T-helper 2 cell treated with Interferon-gamma antibody and Interleukin-4, amounts not matched to agents 100 ng/mL and 5 ng/mL, for 36 hours (primary cell): Measurements from ENCODE around the gene OAT. TPM values are rescaled to one million over a fixed set of nuclear protein-coding genes. Genes with fewer than 3 reads are reported as not detected.

ENCODE experiments used
- intact Hi-C: fragments of 100-400 bp; cut with micrococcal nuclease; formaldehyde crosslinking; loops from one replicate; pipeline ENCODE4 v1.15.1; 2023
- total RNA-seq: library from RNA; stranded (reverse); gene quantifications from 2 replicates; pipeline ENCODE4 v1.2.3, GENCODE V29; 2022

OAT gene
- total RNA-seq, 1 donor from 2014 or later, result 31.2 TPM

DNA sequence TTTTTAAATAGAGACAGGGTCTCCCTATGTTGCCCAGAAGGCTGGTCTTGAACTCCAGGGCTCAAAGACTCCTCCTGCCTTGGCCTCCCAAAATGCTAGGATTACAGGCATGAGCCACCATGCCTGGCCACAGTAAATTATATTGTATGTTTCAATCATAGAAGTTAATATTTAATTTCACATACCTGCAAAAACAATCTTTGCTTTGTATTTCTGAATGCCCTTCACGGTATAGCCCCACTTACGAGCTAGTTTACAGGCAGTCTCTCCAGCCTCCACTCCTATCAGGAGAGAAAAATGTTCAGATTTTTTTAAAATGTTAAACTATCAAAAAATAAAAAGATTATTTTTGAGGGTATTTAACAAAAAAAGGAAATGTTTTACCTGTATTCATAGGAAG is 10.4 kb downstream of the OAT start:
- intact Hi-C loops, result no loop called here

GRCh38 chr10:124407456-124407855 is 11.3 kb downstream of the OAT start:
- intact Hi-C loops, result no loop called here

- intact Hi-C loops, result loop anchor here (1.0 to 5.0 kb wide), 3 partner anchors 14 to 821 kb away; partner anchors contain the start of gene OAT
Measured at GRCh38 chr10:124403548-124403947, 15.2 kb downstream of the OAT start.

DNA sequence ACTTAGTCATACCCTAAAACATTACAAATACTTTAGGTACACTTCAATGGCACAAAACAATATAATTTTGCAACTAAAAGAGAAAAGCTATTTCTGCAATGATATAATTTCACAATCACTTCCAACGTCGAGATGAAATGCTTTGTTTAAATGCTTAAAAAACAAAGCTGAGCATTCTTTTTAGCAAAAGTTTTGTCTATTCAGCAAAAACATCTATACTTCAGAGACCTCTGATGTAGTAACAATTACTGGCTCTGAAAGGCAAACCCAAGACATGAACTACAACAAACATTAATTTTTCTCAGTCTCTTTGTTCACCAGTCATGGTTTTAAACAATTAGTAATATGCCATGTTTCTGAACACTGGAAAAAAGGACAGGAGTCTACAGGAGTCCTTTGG is 16.4 kb downstream of the OAT start:
- intact Hi-C loops, result loop anchor here (5.0 kb wide), 1 partner anchor 820 kb away; no protein-coding TSS in a partner anchor

DNA sequence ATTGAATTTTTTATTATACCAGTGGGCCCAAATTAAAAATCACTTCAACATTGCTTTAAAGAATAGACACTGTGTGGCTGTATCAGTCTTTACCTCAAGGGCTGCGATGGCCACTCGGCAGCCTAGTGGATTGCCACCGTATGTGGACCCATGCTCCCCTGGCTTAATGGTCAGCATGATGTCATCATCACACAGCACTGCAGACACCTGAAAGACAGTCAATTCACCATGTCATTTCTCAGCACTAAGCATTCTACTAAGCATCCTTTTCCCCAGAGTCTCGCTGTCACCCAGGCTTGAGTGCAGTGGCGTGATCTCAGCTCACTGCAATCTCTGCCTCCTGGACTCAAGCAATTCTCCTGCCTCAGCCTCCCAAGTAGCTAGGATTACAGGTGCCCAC is 17.1 kb downstream of the OAT start:
- intact Hi-C loops, result loop anchor here (5.0 kb wide), 1 partner anchor 819 kb away; no protein-coding TSS in a partner anchor

DNA sequence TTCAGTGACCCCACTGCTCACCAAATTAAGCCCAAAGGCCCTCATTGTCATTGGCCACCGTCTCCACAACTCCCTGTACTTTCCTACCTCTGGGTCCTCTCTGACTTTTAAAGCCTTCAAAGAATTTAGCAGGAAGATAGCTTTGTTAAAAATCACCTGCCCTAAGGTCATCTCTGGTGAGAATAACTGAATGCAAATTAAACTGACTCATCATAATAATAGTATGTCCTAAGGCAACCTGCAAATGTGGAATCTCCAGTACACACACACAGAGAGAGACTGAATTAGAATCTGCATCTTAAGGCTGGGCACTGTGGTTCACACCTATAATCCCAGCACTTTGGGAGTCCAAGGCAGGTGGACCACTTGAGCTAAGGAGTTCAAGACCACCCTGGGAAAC is 24.1 kb downstream of the OAT start:
- intact Hi-C loops, result no loop called here

DNA sequence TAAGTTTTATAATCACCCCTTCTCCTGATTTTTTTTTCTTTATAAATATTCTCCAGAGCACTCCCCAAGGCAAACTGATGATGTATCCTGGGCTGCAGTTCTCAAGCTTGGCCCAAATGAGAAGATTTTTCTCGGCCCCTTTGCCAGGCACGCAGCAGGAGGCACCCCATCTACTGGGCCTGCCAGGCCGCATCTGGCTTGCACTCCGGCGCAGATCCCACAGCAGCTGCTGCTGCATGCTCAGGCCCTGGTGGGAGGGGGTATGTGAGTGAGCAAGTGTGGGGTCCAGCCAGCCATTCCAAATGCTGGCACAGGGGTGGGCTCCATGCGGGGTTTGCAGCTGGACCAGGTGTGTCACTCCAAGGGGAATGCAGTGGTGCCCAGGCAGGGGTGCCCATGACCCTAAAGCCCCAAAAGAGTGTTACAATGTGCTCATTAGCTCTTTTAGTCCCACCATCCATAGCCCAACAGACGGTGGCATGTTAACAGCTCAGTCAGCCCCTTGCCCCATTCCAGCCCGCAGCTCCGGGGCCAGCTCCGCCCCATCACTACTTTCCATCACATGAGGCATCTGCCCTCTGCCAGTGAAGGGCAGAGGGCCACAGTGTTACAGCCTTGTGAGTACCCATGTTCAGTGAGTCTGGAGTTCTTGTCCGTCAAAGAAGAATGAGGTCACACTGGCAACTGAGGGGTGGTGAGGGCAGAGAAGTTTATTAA is 25.9 kb downstream of the OAT start:
- intact Hi-C loops, result no loop called here

- intact Hi-C loops, result no loop called here
Measured at GRCh38 chr10:124390471-124391187, 28.1 kb downstream of the OAT start.

DNA sequence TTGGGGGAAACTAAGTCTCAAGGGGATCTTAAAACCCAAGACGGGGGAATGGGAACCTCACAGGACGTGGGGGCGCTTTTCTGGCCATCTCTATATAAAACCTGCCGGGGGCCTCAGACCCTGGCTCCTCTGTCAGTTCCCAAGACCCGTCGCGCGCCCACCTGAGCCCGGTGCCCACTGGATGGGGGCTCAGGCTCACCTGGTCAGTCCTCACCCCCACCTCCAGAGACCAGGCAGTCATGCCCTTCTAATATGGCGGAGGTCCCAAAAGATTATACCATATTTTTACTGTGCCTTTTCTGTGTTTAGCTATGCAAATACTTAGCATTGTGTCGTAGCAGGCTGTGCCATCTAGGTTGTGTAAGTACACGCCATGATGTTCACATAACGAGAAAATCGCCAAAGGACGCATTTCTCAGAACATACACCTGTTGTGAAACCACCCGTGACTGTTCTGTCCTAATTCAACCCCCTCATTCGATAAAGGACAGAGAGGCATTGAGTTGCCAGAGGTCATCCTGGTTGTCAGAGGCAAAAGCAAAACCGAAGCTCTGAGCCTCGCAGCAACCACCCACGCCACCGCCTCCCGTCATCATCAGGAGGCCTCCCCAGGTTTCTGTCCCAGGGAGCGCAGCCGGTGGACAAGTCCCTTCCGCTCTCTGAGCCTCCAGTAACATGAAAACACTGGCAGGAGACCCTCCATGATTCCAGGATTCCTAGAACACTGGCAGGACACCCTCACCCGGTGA is 28.9 kb downstream of the OAT start:
- intact Hi-C loops, result loop anchor here (1.0 kb wide), 4 partner anchors 14 to 395 kb away; partner anchors contain the start of gene OAT

DNA sequence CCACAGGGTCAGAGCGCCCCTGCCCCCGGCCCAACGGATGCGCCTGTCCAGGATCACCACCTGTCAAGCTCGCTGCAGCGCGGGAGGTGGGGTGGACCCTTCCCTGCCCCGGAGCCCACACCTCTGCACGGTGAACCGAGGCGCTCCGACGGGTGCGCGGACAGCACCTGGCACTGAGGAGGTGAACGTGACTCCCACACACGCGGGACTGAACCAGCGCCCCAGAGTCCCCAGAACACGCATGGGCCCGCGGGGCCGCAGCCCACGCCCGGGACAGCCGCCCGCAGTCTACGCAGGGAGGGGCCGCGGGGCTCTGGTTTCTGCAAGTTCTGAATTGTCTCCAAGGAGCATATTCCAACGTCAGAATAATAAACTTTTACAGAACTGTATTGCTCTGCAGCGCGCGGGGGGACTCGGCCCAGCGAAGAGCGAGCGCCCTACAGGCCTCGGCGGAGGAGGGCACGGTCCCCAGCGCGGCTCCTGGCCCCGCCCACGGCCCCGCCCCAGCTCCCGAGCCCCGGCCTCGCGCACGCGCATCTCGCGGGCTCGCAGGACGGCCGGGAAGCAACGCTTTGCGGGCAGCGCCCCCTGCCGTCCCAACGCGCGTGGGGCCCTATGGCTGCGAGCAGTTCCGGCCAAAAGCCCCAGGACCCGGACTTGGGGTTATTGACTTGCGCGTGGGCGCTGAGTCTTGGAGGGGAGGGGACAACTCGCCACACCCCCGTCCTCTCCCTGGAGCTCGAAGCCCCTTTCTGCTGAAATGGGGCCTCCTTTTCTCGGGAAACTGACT is 29.7 kb downstream of the OAT start:
- intact Hi-C loops, result loop anchor here (1.0 kb wide), 4 partner anchors 14 to 395 kb away; partner anchors contain the start of gene OAT

GRCh38 chr10:124388476-124388822 is 30.3 kb downstream of the OAT start:
- intact Hi-C loops, result no loop called here

- intact Hi-C loops, result no loop called here
Measured at GRCh38 chr10:124387078-124387874, 31.4 kb downstream of the OAT start.

GRCh38 chr10:124386186-124387077 is 32.3 kb downstream of the OAT start:
- intact Hi-C loops, result no loop called here

- intact Hi-C loops, result no loop called here
Measured at GRCh38 chr10:124385627-124386185, 33.0 kb downstream of the OAT start.

DNA sequence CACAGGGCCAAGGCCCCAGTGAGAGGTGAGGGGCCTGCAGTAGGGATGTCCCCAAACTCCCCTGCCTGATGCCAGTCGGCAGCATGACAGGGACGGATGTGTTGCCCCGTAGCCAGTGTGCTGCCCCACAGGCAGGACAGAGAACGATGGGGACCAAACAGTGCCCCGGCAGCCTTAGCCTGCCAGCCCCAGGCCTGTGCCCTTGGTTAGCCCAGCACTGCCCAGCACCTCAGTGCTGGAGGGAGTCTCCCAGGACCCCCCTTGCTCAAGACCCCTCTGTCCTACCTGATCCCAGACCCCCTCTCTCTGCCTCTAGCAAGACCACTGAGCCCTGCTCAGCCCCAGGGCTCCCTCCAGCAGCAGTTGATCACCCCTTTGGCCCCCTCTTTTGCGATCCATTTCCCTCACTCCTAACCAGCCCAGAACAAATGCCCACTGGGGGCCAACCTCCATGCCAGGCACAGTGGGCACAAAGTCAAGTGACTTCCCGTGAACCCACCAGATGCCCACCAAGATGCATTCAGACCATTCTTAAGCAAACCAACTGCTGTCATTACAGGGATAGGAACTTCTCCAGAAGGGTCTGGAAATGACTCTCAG is 34.0 kb downstream of the OAT start:
- intact Hi-C loops, result no loop called here

DNA sequence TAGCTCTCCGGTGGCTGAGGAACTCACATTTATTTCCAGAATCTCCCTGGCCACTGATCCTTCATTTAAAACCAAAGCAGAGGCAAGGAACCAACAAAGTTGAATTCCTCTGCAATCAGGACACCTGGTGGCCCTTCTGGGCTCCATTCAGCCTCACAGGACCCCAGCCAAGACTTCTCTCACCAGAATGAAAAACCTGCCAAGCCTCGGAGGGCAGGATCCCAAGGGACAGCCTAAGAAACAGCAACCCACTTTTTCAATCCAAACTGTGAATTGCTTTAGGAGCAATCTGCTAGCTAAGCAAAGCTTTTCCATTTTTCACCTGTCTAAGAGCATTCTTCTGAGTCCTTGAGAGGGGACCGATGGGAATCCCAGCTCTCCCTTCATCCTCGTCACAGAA is 34.6 kb downstream of the OAT start:
- intact Hi-C loops, result no loop called here

- intact Hi-C loops, result no loop called here
Measured at GRCh38 chr10:124383496-124383895, 35.2 kb downstream of the OAT start.

DNA sequence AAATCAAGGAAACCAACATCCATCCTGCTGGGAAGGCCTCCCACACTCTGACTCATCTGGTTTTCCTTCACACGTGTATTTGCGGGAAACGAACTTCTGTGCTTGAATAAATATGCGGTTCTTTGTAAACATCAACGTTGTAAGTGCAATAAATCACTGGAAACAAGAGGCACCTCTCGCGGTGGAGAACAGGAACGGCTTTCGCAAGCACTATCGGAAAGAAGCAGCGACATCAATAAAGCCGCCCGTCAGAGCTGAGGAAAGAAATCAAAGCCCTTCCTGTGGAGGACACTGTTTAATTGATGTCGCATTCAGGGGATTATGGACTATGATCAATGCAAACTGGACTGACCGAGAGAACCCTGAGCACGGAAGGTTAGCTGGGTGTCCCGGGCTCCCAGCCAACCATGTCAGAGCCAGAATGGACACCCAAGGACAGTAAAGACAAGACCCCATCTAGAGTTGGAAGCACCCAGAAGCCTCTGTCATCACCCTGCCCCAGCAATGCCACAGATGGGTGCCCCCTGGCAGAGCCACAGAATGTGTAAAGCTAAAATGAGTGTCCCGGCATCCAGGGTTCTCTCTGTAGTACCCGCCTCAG is 37.6 kb downstream of the OAT start:
- intact Hi-C loops, result no loop called here
